GM21786 (cell line): Measurements from ENCODE around the gene ERLEC1.
A peak's percentile ranks its signal among the peaks of the same experiment; 100 is the strongest.
"Not testable (repeated sequence)": the region's sequence is repeated elsewhere in the genome, so short reads cannot be mapped to it uniquely, and the experiment has no call there.

Source experiments
- ATAC-seq: cut with Tn5 transposase; IDR thresholded peaks from one replicate; pipeline ENCODE4 v1.9.1; 2021; ENCODE audit not compliant: unreplicated experiment

ERLEC1 gene, protein sequence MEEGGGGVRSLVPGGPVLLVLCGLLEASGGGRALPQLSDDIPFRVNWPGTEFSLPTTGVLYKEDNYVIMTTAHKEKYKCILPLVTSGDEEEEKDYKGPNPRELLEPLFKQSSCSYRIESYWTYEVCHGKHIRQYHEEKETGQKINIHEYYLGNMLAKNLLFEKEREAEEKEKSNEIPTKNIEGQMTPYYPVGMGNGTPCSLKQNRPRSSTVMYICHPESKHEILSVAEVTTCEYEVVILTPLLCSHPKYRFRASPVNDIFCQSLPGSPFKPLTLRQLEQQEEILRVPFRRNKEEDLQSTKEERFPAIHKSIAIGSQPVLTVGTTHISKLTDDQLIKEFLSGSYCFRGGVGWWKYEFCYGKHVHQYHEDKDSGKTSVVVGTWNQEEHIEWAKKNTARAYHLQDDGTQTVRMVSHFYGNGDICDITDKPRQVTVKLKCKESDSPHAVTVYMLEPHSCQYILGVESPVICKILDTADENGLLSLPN

DNA sequence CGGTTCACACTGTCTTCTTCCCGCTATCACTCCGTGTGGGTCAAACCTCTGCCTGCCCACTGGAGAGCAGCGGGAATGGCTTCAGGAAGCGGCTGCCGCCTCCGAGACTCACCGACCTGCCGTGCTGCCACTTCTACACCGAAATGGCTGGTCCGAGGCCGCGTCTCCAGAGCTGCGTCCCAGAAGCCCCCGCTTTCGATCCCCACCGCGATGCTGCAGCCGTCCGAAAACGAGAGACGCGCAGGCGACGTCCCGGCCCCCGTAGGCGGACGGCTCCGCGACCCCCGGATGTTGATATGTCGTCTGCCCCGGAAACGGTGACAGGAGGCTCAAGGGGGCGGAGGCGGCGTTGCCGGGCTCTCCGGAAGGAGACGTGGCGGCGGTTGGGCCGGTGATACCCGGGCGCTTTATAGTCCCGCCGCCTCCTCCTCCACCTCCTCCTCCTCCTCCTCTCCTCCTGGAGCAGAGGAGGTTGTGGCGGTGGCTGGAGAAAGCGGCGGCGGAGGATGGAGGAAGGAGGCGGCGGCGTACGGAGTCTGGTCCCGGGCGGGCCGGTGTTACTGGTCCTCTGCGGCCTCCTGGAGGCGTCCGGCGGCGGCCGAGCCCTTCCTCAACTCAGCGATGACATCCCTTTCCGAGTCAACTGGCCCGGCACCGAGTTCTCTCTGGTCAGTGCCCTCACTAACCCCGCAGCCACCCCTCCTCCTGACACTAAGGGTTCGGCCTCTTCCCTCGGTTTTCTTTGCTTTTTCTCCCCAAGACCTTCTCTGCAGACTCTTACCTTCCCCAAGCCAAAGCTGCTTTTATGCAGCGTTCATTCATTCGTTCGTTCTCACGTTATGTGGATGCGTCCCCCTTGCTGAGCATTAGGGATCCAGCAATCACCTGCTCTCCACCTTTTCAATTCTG is at the start of gene ERLEC1, which contains the start of gene ASB3:
ERLEC1 (plus strand) TSS at position 340 of the 909 bp plus-strand sequence; CDS start at position 507, 167 bp downstream.
ASB3 (minus strand) TSS at position 249 of the 909 bp plus-strand sequence. CDS start 21,381 bp downstream, outside the sequence.
- peak; percentile 97 for ATAC-seq

DNA sequence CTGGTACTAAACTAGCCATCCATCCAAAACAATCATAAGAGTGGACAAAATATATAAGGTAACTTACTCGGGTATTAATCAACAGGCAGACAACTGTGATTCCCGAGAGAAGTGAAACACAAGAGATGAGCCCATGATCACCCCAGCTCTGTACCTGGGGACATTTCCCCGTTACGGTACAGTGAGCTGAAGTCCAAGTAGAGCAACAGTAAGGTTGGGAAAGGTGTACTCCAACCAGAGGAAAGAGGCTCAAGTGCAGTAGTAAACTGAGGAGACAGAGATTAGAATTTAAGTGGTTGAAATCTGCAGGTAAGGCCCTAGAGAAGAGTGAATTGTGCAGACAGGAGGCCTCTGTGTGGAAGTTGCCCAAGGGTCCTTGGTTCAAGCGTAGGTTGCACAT is 49.8 kb upstream of the ERLEC1 start:
- no peak for ATAC-seq

DNA sequence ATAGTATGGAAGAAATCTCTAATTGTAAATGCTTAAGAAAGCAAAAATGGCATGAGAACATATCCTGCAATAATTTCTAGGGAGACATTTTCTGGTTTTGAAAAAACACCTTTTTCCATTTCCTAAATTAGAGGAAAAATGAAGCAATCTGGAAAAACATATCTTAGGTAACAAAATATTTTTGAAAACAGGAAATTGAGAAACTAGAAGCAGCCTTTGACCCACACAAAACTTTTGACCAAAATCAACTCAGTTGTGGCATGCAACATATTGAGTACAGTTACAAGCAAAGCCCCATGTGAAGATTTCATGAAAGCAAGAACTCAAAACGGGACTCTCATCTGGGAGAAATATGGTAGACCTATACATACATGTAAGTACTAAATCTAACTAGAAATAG is 47.8 kb upstream of the ERLEC1 start:
- ATAC-seq, result no peak

DNA sequence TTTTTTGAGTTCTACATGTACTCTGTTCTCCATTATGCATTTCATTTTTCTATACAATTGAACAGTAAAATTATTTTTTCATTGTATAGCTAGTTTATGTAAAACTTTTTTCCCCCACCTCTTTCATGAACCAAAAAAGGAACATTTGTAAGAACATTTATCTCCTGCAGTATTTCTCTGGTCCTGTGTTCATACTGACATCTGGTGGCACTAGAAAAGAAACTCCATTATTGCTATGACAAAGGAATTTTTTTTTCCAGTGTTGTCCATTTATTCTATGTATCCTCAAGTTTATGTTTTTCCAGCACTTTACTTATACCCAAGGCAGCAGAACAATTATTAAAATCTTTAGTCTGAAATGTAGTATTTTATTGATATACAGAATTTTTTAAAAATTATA is 46.7 kb upstream of the ERLEC1 start:
- ATAC-seq, result no peak

DNA sequence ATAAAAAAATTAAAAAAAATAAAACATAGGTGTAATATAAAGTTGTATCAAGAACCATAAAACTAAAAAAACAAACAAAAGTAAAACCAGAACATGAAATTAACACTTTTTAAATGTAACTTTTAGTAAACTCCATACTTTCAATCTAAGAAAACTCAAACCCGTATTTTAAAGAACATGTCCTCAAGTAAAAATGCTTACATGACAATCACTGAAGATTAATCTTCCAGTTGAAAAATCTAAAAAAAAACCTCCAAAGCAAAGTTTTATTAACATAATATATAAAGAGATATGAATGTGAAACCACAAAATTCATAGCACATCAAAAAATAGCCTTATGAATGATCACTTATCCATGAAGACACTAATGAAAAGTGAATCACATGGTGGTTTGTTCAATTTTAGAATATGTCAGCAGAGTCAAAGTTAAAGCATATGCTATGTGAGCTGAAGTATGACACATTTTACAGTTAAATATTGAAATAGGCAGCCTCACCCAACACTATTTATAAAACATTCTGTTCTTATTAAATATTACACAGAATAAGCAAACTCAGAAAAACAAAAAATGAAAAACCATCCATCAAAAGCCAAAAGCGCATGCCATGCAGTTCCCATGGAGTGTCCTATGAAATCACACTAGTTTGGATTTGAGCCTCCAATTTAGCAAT is 42.3 kb upstream of the ERLEC1 start:
- no peak for ATAC-seq

DNA sequence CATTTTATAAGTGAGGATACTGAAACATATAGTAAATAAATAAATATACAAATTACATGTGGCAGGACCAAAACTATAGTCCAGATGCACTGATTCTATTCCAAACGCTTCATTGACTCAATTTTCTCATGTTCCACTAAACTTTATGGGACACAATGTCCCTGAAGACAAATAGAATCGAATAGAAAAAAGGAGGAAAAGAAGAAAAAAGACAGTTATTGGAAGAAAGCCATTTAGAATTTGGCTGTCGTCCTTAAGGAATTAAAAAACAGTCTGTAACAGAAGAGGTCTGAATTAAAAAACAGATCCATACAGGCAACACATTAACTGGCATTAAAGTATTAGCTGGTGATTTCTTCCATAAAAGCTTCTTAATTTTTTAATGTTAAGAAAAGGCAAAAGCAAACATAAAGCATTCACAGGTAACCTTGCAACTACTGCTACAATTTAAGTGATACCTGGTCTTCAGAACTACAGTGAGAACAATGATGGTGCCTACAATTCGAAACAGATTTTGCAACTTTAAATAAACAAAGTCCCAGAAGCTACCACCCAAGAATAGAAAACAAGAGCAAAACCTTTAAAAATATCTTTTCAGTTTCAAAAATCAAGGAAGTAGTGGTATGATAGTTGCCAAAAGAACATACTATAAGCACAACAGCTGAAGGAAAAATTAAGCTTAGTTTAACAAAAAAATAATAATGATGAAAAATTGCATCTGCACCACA is 36.6 kb upstream of the ERLEC1 start:
- peak; percentile 38 for ATAC-seq

DNA sequence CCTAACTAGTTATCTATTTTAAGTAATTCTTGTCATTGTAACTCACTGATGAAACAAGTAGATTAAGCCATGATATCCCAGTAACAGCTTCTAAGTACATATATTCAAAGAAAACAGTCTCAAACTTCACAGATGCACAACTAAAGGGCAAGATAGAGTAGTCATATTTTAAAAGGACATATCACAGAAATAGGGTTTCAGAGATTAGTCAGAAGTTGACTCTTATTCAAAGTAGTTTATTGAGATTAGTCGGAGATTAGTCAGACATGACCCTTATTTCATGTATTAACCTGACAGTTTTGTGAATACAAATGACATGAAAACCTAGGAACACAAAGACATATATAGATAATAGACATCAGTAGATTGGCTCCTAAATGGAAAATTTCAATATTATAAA is 35.1 kb upstream of the ERLEC1 start:
- ATAC-seq, result peak; percentile 90

DNA sequence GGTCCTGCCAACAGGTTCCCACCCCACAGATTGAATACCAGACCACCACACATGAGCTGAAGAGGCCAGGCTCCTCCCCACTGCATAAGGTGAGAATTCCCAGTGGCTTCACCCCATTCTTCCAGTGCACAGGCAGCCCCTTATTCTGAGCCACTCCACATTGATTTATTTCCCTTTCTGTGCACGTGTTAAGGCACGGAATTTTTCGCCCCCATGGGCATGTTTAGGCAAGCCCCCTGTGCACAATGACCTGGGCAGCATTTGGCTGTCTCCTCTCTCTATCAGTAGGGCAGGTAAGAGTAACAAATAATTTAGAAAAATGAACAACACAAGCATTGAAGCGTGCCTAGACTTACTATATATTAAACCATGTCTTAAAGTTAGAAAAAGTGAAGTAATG is 34.5 kb upstream of the ERLEC1 start:
- ATAC-seq, result no peak

DNA sequence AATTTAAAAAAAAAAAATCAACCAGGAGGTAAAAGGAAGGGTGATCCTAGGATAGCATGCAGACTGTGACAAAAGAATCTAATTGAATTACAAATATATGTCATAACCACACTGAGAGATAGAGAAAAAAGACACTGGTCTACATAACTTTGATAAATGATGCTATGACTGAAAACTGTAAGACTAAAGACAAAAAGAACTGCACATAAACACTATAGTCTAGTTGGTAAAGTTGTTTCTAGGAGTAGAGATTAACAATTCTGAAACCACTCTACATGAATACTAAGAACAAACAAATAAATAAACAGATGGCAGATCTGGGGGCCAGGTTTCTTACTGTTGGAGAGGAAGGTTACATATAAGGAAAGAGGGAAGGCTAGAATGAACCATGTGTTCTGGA is 33.8 kb upstream of the ERLEC1 start:
- ATAC-seq, result no peak

DNA sequence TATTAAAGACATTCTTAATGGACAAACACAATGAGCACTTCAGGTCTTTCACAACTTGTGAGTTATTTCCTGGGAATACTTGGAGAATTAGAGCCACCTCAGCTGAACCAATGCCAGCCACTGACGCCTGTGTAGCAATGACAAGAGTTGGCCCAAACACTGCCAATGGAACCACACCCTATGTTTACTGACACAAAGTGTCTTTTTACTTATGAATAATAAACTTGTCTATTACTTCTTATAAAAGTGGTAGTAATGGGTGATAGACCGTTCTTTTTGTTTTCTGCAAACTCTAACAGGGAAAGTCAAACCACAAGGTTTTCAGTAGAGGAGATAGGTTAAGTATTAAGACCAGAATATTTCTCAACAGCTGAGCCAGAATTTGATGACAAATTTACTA is 31.7 kb upstream of the ERLEC1 start:
- no peak for ATAC-seq

DNA sequence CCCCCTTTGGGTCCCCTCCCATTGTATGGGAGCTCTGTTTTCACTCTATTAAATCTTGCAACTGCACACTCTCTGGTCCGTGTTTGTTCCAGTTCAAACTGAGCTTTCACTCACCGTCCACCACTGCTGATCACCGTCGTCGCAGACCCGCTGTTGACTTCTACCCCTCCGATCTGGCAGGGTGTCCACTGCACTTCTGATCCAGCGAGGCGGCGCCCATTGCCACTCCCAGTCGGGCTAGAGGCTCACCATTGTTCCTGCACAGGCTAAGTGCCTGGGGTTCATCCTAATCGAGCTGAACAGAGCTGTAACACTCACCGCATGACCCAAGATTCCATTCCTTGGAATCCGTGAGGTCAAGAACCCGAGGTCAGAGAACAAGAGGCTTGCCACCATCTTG is 30.2 kb upstream of the ERLEC1 start:
- no peak for ATAC-seq

DNA sequence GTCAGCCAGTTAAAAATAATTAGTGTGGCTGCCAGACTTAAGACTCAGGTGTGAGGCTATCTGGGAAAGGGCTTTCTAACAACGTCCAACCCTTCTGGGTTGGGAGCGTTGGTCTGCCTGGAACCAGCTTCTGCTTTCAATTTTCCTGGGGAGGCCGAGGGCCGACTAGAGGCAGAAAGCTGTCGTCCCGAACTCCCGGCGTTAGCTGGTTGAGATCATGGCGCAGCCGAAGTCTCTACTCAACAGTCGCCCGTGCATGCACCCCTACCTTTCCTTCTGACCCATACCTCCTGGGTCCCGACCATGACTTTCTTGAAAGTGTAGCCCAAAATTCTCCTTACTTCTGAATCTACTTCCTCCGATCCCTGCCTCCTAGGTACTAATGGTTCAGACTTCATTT is 29.6 kb upstream of the ERLEC1 start:
- ATAC-seq, result not testable (repeated sequence)

DNA sequence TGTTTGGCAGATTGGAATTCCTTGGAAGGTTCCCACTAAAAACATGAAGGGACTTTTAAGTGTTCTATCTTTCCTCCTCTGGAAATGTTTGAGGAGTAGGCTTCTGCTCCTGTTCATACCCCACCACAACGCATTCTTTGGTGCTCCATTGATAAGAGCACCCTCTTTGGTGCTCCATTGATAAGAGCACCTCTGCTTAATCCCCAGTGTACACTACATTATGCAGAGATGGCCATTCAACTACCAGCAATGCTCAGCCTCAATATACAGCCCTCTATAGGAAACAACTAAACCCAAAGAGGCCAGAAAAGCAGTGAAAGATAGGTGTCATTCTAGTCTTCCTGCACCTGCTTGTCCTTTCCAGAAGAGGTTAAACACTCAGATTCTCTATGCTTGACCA is 21.1 kb upstream of the ERLEC1 start:
- ATAC-seq, result no peak

DNA sequence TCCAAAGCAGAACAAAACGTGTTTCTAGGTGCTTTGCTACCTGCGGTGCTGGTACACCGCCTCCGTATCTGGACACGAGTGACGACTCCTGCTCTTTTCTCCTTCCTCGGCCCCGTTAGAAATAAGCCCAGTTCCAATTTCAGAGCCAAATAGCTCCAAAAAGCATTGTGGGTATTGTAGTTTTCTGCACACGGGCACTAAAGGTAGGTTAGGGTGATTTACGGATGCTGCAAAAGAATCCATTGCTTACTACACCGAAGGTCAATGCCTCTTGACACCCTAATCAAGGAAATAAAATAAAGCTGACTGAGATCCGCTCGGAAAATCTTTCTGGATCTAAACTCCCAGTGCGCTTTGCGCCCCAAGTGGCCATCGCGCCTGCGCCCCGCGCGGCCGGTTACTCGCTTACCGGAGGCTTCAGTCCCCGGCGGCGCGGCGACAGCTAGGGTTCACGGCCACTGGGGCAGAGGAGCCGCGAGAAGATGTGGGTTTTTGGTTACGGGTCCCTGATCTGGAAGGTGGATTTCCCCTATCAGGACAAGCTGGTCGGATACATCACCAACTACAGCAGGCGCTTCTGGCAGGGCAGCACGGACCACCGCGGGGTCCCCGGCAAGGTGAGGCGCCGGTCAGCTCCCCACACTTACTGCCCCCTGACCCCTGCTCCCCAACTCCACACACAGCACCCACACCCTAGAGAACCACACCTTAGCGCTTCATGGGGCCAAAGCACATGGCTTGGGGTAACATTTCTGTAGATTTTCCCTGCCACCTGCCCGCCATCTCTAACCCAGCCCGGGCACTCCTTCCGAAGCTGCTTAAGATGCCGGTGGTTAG is 19.2 kb upstream of the ERLEC1 start, which contains the start of gene CHAC2:
CHAC2 (plus strand) TSS at position 400 of the 837 bp plus-strand sequence; CDS start at position 483, 83 bp downstream.
- ATAC-seq, result peak; percentile 90

DNA sequence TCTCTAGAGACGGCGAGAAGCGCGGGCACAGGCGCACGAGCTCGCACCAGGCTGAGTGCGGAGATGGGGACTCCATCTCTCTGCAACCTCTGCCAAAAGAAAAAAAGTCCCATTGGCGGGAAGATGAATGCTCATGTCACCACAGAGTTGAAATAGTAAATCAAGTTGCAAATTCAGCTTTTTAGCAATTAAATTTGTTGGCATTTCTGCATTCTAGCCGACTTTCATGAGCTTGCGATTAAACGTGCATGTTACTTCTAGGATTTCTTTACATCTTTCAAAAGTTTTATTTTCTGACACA is 18.7 kb upstream of the ERLEC1 start:
- peak; percentile 55 for ATAC-seq

DNA sequence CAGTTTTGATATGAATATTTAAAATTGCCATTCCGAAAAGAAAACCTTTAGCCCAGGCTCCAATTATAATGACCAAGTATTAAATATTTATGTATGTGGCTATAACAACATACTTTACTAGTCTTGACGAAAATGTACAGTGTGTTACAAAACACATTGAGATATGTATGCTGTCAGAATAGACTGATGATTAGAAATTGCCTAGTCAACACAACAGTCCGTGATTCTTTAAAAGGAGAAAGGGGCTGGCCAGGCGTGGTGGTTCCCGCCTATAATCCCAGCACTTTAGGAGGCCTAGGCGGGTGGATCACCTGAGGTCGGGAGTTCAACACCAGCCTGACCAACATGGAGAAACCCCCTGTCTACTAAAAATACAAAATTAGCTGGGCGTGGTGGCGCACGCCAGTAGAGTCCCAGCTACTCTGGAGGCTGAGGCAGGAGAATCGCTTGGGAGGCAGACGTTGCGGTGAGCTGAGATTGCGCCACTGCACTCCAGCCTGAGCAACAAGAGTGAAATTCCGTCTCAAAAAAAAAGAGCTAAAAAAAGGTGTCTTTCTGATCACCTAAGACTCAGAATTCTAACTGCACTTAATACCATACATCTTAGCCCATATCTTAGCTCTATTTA is 17.4 kb upstream of the ERLEC1 start:
- ATAC-seq, result no peak

DNA sequence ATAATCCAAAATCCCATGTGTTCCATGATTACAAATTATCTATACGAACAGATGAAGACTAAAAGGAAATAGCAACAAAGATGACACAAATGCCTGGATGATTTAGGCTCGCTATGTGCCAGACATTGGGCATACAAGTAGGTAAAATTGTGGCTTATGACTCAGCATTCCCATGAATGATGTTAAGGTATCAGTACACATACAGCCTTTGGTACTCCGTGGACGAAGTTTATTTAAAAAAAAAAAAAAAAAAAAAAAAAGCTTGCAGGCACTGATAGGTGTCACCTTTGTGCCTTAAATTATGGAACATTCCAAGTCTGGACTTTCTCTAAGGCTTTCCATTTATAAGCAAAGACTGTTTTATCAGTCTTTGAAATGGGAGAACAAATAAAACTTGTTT is 16.6 kb upstream of the ERLEC1 start:
- no peak for ATAC-seq

DNA sequence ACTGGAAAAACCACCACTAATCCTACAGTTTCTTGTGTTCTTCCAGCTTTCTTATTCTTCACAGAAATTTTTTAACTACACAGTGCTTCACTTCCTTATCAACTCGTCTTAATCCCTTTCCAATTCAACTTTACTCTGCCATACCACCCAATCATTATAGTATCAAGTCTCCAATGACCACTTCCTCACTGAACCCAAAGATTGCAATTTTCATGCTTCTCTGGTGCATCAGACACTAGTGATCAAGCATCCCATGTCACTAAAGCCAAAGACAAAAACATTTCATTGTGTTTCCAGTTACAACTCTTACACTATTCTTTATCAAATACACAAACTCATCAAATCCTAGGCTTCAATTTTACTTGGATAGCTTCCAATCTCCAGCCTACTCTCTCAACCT is 9.7 kb upstream of the ERLEC1 start:
- no peak for ATAC-seq

DNA sequence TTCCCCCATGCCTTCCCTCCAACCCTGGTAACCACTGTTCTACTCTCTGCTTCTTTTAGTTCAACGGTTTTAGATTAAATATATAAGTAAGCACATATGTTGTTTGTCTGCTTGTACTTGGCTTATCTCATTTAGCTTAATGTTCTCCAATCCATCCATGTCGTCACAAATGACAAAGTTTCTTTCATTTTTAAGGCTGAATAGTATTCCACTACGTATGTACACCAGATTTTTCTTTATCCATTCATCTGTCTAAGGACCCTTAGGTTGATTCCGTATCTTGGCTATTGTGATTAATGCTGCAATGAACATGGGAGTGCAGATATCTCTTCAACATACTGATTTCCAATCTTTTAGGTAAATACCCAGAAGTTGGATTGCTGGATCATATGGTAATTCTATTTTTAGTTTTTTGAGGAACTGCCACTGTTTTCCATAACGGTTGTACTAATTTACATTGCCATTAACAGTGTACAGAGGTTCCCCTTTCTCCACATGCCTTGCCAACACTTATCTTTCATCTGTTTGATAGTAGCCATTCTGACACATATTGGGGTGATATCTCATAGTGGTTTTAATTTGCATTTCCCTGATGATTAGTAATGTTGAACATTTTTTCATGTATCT is 8.2 kb upstream of the ERLEC1 start:
- ATAC-seq, result no peak
